GM06990 (cell line): ENCODE measurements around the gene AZU1.

ENCODE experiments used
- DNase-seq: peaks from one replicate; pipeline ENCODE4 v3.0.0-alpha.2; 2011; ENCODE audit not compliant: insufficient read length; ENCODE audit errors: extremely low read depth
- H3K27me3 ChIP-seq: replicated peaks from 2 replicates; pipeline ENCODE4 v1.6.0; 2011; ENCODE audit warnings: low read length; ENCODE audit not compliant: control insufficient read depth, insufficient read depth
- H3K36me3 ChIP-seq: 2 replicates; pipeline ENCODE4 v1.5.1; 2011; ENCODE audit warnings: low read length; ENCODE audit not compliant: control insufficient read depth, insufficient read depth
- H3K4me3 ChIP-seq: replicated peaks from 2 replicates; pipeline ENCODE4 v1.5.1; 2011; ENCODE audit warnings: low read depth, mild to moderate bottlenecking, control low read depth, low read length
- CTCF ChIP-seq: IDR thresholded peaks from 2 replicates; pipeline ENCODE4 v1.5.1; 2011; ENCODE audit warnings: low read length, control low read depth, mild to moderate bottlenecking, inconsistent platforms; ENCODE audit not compliant: insufficient read depth, poor library complexity, severe bottlenecking

The AZU1 gene

DNA sequence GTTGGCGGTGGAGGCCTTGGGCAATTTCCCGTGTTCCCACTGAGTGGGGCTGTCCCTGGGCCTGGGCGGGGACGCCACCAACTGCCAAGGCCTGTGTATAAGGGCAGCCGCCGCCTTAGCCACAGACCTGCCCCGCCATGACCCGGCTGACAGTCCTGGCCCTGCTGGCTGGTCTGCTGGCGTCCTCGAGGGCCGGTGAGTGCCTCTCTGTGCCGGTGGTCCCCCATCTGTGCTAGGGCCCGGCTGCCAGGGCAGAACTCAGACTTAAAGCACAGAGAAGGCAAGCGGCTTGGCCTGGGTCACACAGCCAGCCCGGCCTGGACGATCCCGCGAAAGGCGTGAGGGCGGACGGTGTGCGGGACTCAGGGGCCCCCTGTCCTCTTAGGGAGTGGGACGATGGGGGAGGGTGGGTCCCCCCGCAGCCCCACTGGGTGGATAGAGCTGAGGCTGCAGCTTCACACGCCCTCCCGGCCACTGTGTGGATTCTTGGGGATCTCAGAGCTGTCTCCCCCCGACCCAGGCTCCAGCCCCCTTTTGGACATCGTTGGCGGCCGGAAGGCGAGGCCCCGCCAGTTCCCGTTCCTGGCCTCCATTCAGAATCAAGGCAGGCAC, at the start of gene AZU1:
Gene AZU1, plus strand, starts transcription at position 128 of the 612 bp plus-strand sequence. Its CDS starts 10 bp downstream, at position 138.
- TF ChIP-seq CTCF = no peak
- H3K27me3 ChIP-seq = no peaks in the 10 kb centered on the region

DNA sequence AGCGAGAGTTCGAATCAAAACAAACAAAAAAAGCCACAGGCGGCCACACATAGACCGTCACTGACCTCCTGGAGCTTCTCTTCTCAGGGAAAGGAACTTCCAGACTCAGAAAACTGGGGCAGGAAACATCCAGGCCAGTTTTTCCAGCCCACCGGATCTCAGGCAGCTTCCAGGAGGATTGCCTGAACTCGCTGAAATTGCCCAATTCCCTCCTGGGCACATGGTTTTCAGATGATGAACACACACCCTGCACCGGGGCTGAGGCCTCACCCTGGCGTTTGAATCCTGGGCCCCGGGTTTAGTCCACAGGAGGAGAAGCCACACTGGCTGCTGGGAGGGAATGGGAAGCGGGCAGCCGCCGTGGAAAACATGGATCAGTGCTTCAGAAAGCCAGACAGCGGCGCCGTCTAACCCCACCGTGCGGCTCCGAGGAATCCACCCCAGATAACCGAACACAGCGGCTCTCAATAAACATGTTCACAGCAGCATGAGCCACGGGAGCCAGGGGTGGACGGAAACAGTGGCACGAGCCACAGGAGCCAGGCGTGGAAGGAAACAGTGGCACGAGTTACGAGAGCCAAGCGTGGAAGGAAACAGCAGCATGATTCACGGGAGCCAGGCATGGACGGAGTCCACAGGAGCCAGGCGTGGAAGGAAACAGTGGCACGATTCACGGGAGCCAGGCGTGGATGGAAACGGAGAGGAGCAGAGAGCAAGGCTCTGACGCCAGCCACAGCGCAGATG, 48.6 kb upstream of the AZU1 start:
- TF ChIP-seq CTCF = no peak
- Histone ChIP-seq H3K4me3 (no peak overlapping the region), H3K36me3 (no peaks in the 10 kb centered on the region), H3K27me3 (no peaks in the 10 kb centered on the region)
- DNase-seq = no peak

More for the DNA sequence above, at the start of gene AZU1:
- H3K4me3 ChIP-seq = no peak within 1 kb of the TSS
- no peak for DNase-seq
- no peaks in the 10 kb centered on the region for H3K36me3 ChIP-seq

DNA sequence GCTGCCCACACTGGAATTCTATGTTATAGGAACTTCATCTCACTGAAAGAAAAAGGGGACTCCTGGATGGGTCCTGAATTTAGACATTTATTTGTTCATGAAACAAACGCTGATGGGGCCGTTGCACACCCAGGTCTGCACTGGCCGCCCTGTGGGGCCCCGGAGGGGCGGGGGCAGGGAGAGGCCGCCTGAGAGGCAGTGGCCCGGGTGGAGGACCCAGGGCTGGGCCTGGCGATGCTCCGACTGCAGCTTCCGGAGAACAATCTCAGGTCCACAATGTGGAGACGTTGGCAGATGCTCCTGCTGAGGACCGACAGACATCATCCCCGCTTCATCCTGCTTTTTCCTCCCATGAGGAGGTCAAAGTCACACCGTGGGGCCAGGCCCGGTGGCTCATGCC, 46.7 kb upstream of the AZU1 start:
- Histone ChIP-seq H3K4me3 (no peak overlapping the region), H3K36me3 (no peaks in the 10 kb centered on the region), H3K27me3 (no peaks in the 10 kb centered on the region)
- DNase-seq = no peak
- TF ChIP-seq CTCF = no peak

- no peak for DNase-seq
- H3K4me3 ChIP-seq = no peak overlapping the region
Observed at GRCh38 chr19:781800-782184, 45.8 kb upstream of the AZU1 start.

GRCh38 chr19:782185-782877, 45.3 kb upstream of the AZU1 start:
- no peak for DNase-seq
- Histone ChIP-seq H3K36me3 (no peaks in the 10 kb centered on the region), H3K4me3 (no peak overlapping the region), H3K27me3 (no peaks in the 10 kb centered on the region)
- TF ChIP-seq CTCF = no peak

More at GRCh38 chr19:781800-782184, 45.8 kb upstream of the AZU1 start:
- H3K27me3 ChIP-seq = no peaks in the 10 kb centered on the region
- no peak for TF ChIP-seq CTCF
- H3K36me3 ChIP-seq = no peaks in the 10 kb centered on the region
